ENCODE data around the gene SPSB1. TPM values are rescaled to one million over a fixed set of nuclear protein-coding genes. Genes with fewer than 3 reads are reported as not detected.

SPSB1 gene
- total RNA-seq, 1 donor from 2014 or later = 17.6 TPM

DNA sequence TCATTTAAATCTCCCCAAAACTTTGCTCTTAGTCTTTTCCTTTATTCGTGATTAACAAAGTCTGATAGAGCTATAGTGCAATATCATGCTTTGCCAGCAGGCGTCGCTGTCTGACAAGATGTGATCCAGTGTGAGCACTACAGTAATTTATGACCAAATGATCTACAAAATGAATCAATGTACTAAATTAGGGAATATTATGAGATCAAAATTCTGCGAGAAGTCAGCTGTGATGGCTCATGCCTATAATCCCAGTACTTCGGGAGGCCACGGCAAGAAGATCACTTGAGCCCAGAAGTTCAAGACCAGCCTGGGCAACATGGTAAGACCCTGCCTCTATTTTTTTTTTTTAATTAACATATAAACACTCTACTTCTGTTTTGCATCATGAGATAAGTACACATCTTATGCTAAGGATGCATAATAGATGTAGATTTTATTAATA lies 3.6 kb upstream of the SPSB1 start:
- intact Hi-C loops (cut with micrococcal nuclease) = loop anchor here (5.0 kb wide), 1 partner anchor 203 kb away; no protein-coding TSS in a partner anchor
- TF ChIP-seq, protein P1, sequence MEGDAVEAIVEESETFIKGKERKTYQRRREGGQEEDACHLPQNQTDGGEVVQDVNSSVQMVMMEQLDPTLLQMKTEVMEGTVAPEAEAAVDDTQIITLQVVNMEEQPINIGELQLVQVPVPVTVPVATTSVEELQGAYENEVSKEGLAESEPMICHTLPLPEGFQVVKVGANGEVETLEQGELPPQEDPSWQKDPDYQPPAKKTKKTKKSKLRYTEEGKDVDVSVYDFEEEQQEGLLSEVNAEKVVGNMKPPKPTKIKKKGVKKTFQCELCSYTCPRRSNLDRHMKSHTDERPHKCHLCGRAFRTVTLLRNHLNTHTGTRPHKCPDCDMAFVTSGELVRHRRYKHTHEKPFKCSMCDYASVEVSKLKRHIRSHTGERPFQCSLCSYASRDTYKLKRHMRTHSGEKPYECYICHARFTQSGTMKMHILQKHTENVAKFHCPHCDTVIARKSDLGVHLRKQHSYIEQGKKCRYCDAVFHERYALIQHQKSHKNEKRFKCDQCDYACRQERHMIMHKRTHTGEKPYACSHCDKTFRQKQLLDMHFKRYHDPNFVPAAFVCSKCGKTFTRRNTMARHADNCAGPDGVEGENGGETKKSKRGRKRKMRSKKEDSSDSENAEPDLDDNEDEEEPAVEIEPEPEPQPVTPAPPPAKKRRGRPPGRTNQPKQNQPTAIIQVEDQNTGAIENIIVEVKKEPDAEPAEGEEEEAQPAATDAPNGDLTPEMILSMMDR (IDR thresholded peaks at IDR 0.05; ENCODE audit: borderline replicate concordance) = peak; percentile 90
- peaks cover 41% of the 10 kb centered on the region for H3K4me1 ChIP-seq
- peaks cover 51% of the 10 kb centered on the region for H3K9me3 ChIP-seq (replicated peaks)
- no peaks in the 10 kb centered on the region for H3K27me3 ChIP-seq (ENCODE audit: low read depth)
- H3K36me3 ChIP-seq = no peaks in the 10 kb centered on the region
- no peak overlapping the region for H3K4me3 ChIP-seq
- peak; percentile 48 for DNase-seq
- H3K27ac ChIP-seq (replicated peaks) = peak overlapping the region; percentile 79

DNA sequence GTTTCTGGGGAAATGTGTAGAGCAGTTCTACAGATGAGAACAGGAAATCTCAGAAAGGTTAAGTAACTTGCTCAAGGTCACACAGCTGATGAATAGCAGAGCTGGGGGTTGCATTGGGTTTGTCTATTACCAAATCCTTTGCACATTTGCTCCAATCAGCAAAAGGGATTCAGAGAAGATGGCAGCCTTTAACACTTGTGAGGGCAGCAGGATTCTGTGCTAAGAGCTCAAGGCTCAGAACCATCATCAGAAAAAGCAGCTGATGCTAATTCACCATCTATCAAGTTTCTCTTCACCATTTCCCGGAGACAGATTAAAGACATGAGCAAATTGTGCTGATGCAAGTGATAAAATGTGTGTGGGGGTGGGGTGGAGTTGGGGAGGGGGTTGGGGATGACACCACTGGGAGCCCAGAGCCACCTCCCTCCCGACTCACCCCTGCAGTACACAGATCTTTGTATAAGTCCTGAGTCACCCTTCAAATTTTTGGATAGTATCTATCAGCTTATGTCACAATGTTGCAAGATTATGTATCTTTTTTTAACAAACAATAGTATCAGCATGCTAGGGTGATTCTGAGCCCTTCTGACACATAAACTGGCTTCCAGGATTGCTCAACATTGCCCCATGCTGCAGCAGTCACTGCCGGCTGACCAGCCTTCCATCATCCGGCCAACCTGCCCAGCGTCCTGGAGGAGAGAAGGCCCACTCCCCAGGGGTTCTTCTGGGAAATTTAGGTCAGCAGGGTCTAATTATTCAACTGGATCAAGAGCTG lies 2.8 kb upstream of the SPSB1 start:
- no peaks in the 10 kb centered on the region for H3K36me3 ChIP-seq
- H3K4me1 ChIP-seq = peaks cover 49% of the 10 kb centered on the region
- H3K4me3 ChIP-seq = no peak overlapping the region
- TF ChIP-seq, protein P1 (IDR thresholded peaks at IDR 0.05; ENCODE audit: borderline replicate concordance) = no peak
- DNase-seq = peak; percentile 52
- peaks cover 44% of the 10 kb centered on the region for H3K9me3 ChIP-seq (replicated peaks)
- intact Hi-C loops (cut with micrococcal nuclease) = loop anchor here (5.0 kb wide), 1 partner anchor 202 kb away; no protein-coding TSS in a partner anchor
- no peaks in the 10 kb centered on the region for H3K27me3 ChIP-seq (ENCODE audit: low read depth)
- peak overlapping the region; percentile 79 for H3K27ac ChIP-seq (replicated peaks)

DNA sequence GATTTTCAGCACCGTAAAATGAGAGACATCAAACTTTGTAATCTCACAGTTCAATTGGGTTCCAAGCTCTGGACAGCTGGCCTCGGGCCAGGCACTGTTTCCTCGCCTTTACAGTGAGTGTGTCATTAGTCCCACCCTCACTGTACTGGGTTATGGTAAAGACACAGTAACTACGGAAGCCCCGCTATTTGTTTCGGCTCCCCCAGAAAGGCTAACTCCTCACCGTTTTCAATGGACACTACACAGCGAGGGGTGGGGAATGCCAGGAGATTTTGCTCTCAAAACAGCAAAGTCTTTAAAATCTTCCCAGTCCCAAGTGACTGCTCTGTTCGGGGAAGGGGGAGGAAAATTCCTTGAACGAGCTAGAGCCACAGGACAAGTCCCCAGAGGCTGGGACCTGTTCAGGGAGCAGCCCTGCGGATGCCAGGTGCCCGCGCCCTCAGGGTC lies 757 bp upstream of the SPSB1 start:
- TF ChIP-seq, protein P1 (IDR thresholded peaks at IDR 0.05; ENCODE audit: borderline replicate concordance) = no peak
- H3K4me1 ChIP-seq = peaks cover 59% of the 10 kb centered on the region
- peak overlapping the region; percentile 96 for H3K4me3 ChIP-seq
- no peaks in the 10 kb centered on the region for H3K36me3 ChIP-seq
- peak overlapping the region; percentile 91 for H3K27ac ChIP-seq (replicated peaks)
- no peaks in the 10 kb centered on the region for H3K27me3 ChIP-seq (ENCODE audit: low read depth)
- H3K9me3 ChIP-seq (replicated peaks) = peaks cover 24% of the 10 kb centered on the region
- peak; percentile 65 for DNase-seq
- intact Hi-C loops (cut with micrococcal nuclease) = no loop called here

DNA sequence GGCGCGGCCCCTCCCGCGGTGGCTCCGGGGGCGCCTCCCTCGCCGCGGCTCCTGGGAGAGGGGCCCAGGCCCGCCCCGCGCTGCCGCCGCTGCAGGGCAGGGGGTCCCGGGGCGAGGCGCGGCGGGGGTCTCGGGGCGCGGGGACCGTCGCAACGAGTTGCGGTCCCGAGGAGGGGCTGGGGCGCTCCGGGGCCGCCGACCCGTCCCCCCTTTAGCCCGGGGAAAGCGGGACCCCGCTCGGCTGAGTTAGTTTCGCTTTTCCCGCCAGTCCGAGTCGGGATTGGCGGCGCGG lies 493 bp downstream of the SPSB1 start:
- no peak for DNase-seq
- H3K27me3 ChIP-seq (ENCODE audit: low read depth) = no peaks in the 10 kb centered on the region
- no peaks in the 10 kb centered on the region for H3K36me3 ChIP-seq
- H3K4me1 ChIP-seq = peaks cover 64% of the 10 kb centered on the region
- peaks cover 12% of the 10 kb centered on the region for H3K9me3 ChIP-seq (replicated peaks)
- TF ChIP-seq, protein P1 (IDR thresholded peaks at IDR 0.05; ENCODE audit: borderline replicate concordance) = no peak
- intact Hi-C loops (cut with micrococcal nuclease) = no loop called here
- H3K27ac ChIP-seq (replicated peaks) = peak overlapping the region; percentile 91
- peak overlapping the region; percentile 96 for H3K4me3 ChIP-seq

DNA sequence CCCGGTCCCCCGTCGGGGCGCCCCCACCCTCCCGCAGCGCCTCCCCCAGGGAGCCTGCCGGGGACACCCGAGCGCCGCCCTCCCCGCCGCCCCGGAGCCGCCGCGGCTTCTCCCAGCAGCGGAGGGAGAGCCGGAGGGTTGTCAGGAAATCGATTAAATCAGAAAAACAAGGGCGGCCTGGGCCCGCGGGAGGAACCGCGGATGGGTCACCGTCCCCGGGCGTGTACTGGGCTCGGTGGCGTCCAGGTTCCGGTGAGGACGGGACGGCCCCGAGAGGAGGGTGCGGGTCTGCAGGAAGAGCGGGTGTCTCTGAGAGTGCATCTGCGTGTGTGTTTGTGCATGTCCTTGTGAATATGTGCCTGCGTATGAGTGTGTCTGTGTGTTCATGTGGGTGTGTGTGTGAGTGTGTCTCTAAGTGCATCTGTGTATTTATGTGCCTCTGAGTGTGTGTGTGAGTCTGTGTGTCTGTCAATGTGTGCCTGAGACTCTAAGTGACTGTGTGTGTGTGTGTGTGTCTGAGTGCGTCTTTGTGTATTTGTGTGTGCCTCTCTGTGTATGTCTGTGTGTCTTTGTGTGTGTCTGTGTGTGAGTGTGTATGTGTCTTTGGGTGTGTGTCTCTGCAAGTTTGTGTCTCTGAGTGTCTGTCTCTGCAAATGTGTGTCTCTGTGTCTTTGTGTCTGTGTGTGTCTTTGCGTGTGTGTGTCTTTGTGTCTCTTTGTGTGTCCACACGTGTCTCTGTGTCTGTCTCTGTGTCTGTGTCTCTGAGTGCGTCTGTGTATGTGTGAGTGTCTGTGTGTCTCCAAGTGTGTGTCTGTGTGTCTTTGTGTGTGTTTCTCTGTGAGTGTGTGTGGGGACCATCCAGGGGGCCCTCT lies 1.1 kb downstream of the SPSB1 start:
- Histone ChIP-seq H3K36me3 (no peaks in the 10 kb centered on the region), H3K4me3 (peak overlapping the region; percentile 96), H3K9me3 (replicated peaks) (peaks cover 6% of the 10 kb centered on the region), H3K27me3 (ENCODE audit: low read depth) (no peaks in the 10 kb centered on the region), H3K27ac (replicated peaks) (peak overlapping the region; percentile 91), H3K4me1 (peaks cover 64% of the 10 kb centered on the region)
- intact Hi-C loops (cut with micrococcal nuclease) = no loop called here
- TF ChIP-seq, protein P1 (IDR thresholded peaks at IDR 0.05; ENCODE audit: borderline replicate concordance) = no peak
- DNase-seq = peak; percentile 37
